CD14-positive monocyte (primary cell): ENCODE measurements around the gene MRPL43. TPM values are rescaled to one million over a fixed set of nuclear protein-coding genes. Genes with fewer than 3 reads are reported as not detected.

ENCODE experiments used
- DNase-seq, 3 donors: peaks; one replicate each; pipeline ENCODE4 v3.0.0-alpha.2; 2011 to 2022
- H2AFZ ChIP-seq: 2 replicates; pipeline ENCODE4 v1.6.0; 2012; ENCODE audit warnings: mild to moderate bottlenecking, low read depth, low read length, inconsistent platforms; ENCODE audit not compliant: insufficient read depth, poor library complexity, severe bottlenecking
- H3K27ac ChIP-seq, 2 donors: 1 replicate in 1 of 2; 2 replicates in 1 of 2; pipeline ENCODE4 v1.5.1; 2012 to 2013; ENCODE audit warnings: low read length in 2 of 2, control low read depth in 1 of 2, inconsistent platforms in 1 of 2, low read depth in 1 of 2, mild to moderate bottlenecking in 1 of 2
- H3K27me3 ChIP-seq, 2 donors: one replicate each; pipeline versions ENCODE4 v1.6.0 to v1.6.1; 2011 to 2013; ENCODE audit warnings: low read length in 2 of 2; ENCODE audit not compliant: control insufficient read depth in 2 of 2, insufficient read depth in 2 of 2
- H3K36me3 ChIP-seq, 2 donors: replicated peaks in 1 of 2; 1 replicate in 1 of 2; 2 replicates in 1 of 2; pipeline versions ENCODE4 v1.5.1 to v1.6.1; 2012 to 2013; ENCODE audit warnings: low read length in 2 of 2, control low read depth in 1 of 2, inconsistent platforms in 1 of 2, mild to moderate bottlenecking in 1 of 2; ENCODE audit not compliant: insufficient read depth in 2 of 2, control insufficient read depth in 1 of 2
- H3K4me1 ChIP-seq, 2 donors: 1 replicate in 1 of 2; 2 replicates in 1 of 2; pipeline versions ENCODE4 v1.5.1 to v1.6.1; 2012 to 2013; ENCODE audit warnings: low read length in 2 of 2, control low read depth in 1 of 2, inconsistent platforms in 1 of 2, mild to moderate bottlenecking in 1 of 2, moderate library complexity in 1 of 2; ENCODE audit not compliant: insufficient read depth in 2 of 2, control insufficient read depth in 1 of 2
- H3K4me2 ChIP-seq: replicated peaks from 2 replicates; pipeline ENCODE3; 2012; ENCODE audit warnings: low read length, moderate library complexity, mild to moderate bottlenecking; ENCODE audit not compliant: poor library complexity, severe bottlenecking; ENCODE audit errors: extremely low read depth
- H3K4me3 ChIP-seq, 3 experiments: fragments of 200-600 bp in 1 of 3; sonication (generic) in 1 of 3; replicated peaks in 1 of 3; 1 replicate in 2 of 3; 2 replicates in 1 of 3; pipeline ENCODE4 v1.5.1; 2011 to 2013; ENCODE audit warnings: low read length in 3 of 3, mild to moderate bottlenecking in 3 of 3, control low read depth in 2 of 3, low read depth in 2 of 3, inconsistent platforms in 1 of 3, moderate library complexity in 1 of 3
- H3K79me2 ChIP-seq: 2 replicates; pipeline ENCODE4 v1.6.0; 2012; ENCODE audit warnings: mild to moderate bottlenecking, control low read depth, inconsistent platforms, low read length, moderate library complexity; ENCODE audit not compliant: insufficient read depth
- H3K9ac ChIP-seq: 2 replicates; pipeline ENCODE4 v1.6.0; 2017; ENCODE audit warnings: low read length, mild to moderate bottlenecking; ENCODE audit not compliant: insufficient read depth, poor library complexity, severe bottlenecking
- H3K9me3 ChIP-seq, 2 donors: replicated peaks in 1 of 2; 1 replicate in 1 of 2; 2 replicates in 1 of 2; pipeline versions ENCODE4 v1.5.1 to v1.6.1; 2012 to 2013; ENCODE audit warnings: low read length in 2 of 2, control low read depth in 1 of 2; ENCODE audit not compliant: control insufficient read depth in 1 of 2, insufficient read depth in 1 of 2
- H4K20me1 ChIP-seq: 2 replicates; pipeline ENCODE4 v1.6.0; 2012; ENCODE audit warnings: mild to moderate bottlenecking, low read length, control low read depth, moderate library complexity; ENCODE audit not compliant: insufficient read depth
- H3K27ac Mint-ChIP-seq, 7 donors: one replicate each; pipeline ENCODE4 v1.8.0; 2020; ENCODE audit warnings: mild to moderate bottlenecking in 7 of 7, mixed read lengths in 7 of 7, moderate library complexity in 6 of 7, inconsistent platforms in 2 of 7
- H3K27me3 Mint-ChIP-seq, 3 donors: one replicate each; pipeline ENCODE4 v1.8.0; 2021 to 2022; ENCODE audit warnings: low read depth in 3 of 3, mild to moderate bottlenecking in 3 of 3, mixed read lengths in 3 of 3, moderate library complexity in 3 of 3, inconsistent platforms in 1 of 3
- H3K36me3 Mint-ChIP-seq, 2 donors: one replicate each; pipeline ENCODE4 v1.8.0; 2020; ENCODE audit warnings: mixed read lengths in 2 of 2, inconsistent platforms in 1 of 2, mild to moderate bottlenecking in 1 of 2
- H3K4me1 Mint-ChIP-seq: one replicate; pipeline ENCODE4 v1.8.0; 2020; ENCODE audit warnings: mild to moderate bottlenecking, mixed read lengths
- H3K4me3 Mint-ChIP-seq, 2 donors: one replicate each; pipeline ENCODE4 v1.8.0; 2020; ENCODE audit warnings: mild to moderate bottlenecking in 2 of 2, mixed read lengths in 2 of 2, moderate library complexity in 1 of 2
- H3K9me3 Mint-ChIP-seq, 7 donors: one replicate each; pipeline ENCODE4 v1.8.0; 2020 to 2022; ENCODE audit warnings: mixed read lengths in 7 of 7, mild to moderate bottlenecking in 6 of 7, moderate library complexity in 6 of 7, inconsistent platforms in 2 of 7
- CTCF ChIP-seq: fragments of 200-600 bp; IDR thresholded peaks from one replicate; pipeline ENCODE4 v1.8.0; 2022; ENCODE audit warnings: antibody characterized with exemption, mild to moderate bottlenecking
- WGBS: methylation state at CpG from one replicate; pipeline ENCODE4 v1.1.5; 2013; ENCODE audit warnings: missing lambda C conversion rate; ENCODE audit not compliant: insufficient coverage; 5-methylcytosine and 5-hydroxymethylcytosine counted together
- intact Hi-C, 2 donors: fragments of 100-400 bp; cut with micrococcal nuclease; formaldehyde crosslinking; loops; one replicate each; pipeline versions ENCODE4 v1.15.0 to v1.15.1; 2023
- polyA plus RNA-seq, 3 donors: library from polyadenylated mRNA; depleted of rRNA in 1 of 3; unstranded in 2 of 3; stranded (reverse) in 1 of 3; fragments of 300-500 nt in 2 of 3; fragments of >200 nt in 1 of 3; fragmentation: Illumina TruSeq in 2 of 3; gene quantifications; 1 replicate in 2 of 3; 2 replicates in 1 of 3; pipeline ENCODE4 v1.2.3, GENCODE V29; 2012 to 2021

MRPL43 gene
- polyA plus RNA-seq, 3 donors: 69.5 to 123 (median 98.0) TPM

GRCh38 chr10:100965820-100966219 is 21.5 kb downstream of the MRPL43 start:
- Mint-ChIP-seq H3K4me1 (peaks cover 13% of the 10 kb centered on the region), H3K27me3 (peaks cover 18 to 22% (median 22%) of the 10 kb centered on the region in 3 donors), H3K27ac (peak overlapping the region in 1 of 7 donors; percentile 66), H3K4me3 (no peak overlapping the region), H3K36me3 (peaks cover 41 to 45% of the 10 kb centered on the region in 2 donors), H3K9me3 (peaks cover 0 to 3% (median 0%) of the 10 kb centered on the region in 7 donors)
- WGBS: 95% methylated on average over 4 of the region's 5 CpGs
- Histone ChIP-seq H3K4me3 (no peak overlapping the region), H2AFZ (no peak overlapping the region), H4K20me1 (no peaks in the 10 kb centered on the region), H3K4me2 (no peak overlapping the region), H3K27ac (no peak overlapping the region), H3K9ac (no peak overlapping the region), H3K9me3 (no peaks in the 10 kb centered on the region), H3K79me2 (no peaks in the 10 kb centered on the region), H3K27me3 (peaks cover 7 to 13% of the 10 kb centered on the region in 2 donors), H3K4me1 (peaks cover 11 to 13% of the 10 kb centered on the region in 2 donors), H3K36me3 (peaks cover 35 to 59% of the 10 kb centered on the region in 2 donors)
- no peak for TF ChIP-seq CTCF
- DNase-seq: no peak
- intact Hi-C loops: loop anchor here in 1 of 2 donors (5.0 kb wide), 1 partner anchor 46 kb away; no protein-coding TSS in a partner anchor

- Mint-ChIP-seq H3K27ac (no peak overlapping the region), H3K36me3 (peaks cover 57 to 62% of the 10 kb centered on the region in 2 donors), H3K4me3 (no peak overlapping the region), H3K4me1 (peaks cover 8% of the 10 kb centered on the region), H3K27me3 (peaks cover 3 to 5% (median 4%) of the 10 kb centered on the region in 3 donors), H3K9me3 (no peaks in the 10 kb centered on the region)
- H3K4me2 ChIP-seq: no peak overlapping the region
- no peak for DNase-seq
- H3K4me1 ChIP-seq: peaks cover 1 to 3% of the 10 kb centered on the region in 2 donors
- no peaks in the 10 kb centered on the region for H3K9me3 ChIP-seq
- no peak for TF ChIP-seq CTCF
- H4K20me1 ChIP-seq: no peaks in the 10 kb centered on the region
- no peak overlapping the region for H3K27ac ChIP-seq
- H3K27me3 ChIP-seq: peaks cover 0 to 1% of the 10 kb centered on the region in 2 donors
- no peaks in the 10 kb centered on the region for H3K79me2 ChIP-seq
- peaks cover 54 to 75% of the 10 kb centered on the region in 2 donors for H3K36me3 ChIP-seq
- H3K9ac ChIP-seq: no peak overlapping the region
- no CpG with 5 or more reads among the region's 1 CpG for WGBS
- no peak overlapping the region for H3K4me3 ChIP-seq
- no peak overlapping the region for H2AFZ ChIP-seq
- intact Hi-C loops: no loop called here
These were observed 23.5 kb downstream of the MRPL43 start for GRCh38 chr10:100963826-100964225.
